Tibial nerve (tissue), 4 donors: ENCODE data around the gene CCL11.

ENCODE experiments used
- CTCF ChIP-seq, 5 experiments: fragments of 200-600 bp in 3 of 5; fragments of 450-650 bp in 2 of 5; sonication (generic) in 3 of 5; IDR thresholded peaks; one replicate each; pipeline ENCODE4 v1.5.1; 2016 to 2019; ENCODE audit warnings: antibody characterized with exemption in 5 of 5, mild to moderate bottlenecking in 3 of 5, moderate library complexity in 2 of 5
- EP300 ChIP-seq, 2 donors: sonication (generic); formaldehyde crosslinking; IDR thresholded peaks; one replicate each; pipeline ENCODE4 v1.6.1; 2017; ENCODE audit warnings: antibody characterized with exemption in 2 of 2, mild to moderate bottlenecking in 1 of 2
- POLR2A ChIP-seq, 2 donors: fragments of 450-650 bp; IDR thresholded peaks; one replicate each; pipeline ENCODE4 v1.6.1; 2017; ENCODE audit warnings: antibody characterized with exemption in 2 of 2, mild to moderate bottlenecking in 2 of 2, moderate library complexity in 2 of 2

DNA sequence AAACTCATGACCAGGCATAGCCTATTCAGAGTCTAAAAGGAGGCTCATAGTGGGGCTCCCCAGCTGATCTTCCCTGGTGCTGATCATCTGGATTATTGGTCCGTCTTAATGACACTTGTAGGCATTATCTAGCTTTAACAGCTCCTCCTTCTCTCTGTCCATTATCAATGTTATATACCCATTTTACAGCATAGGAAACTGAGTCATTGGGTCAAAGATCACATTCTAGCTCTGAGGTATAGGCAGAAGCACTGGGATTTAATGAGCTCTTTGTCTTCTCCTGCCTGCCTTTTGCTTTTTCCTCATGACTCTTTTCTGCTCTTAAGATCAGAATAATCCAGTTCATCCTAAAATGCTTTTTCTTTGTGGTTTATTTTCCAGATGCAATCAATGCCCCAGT lies 29.7 kb upstream of the CCL11 start:
- no peak for TF ChIP-seq CTCF (IDR thresholded peaks at IDR 0.05)
- TF ChIP-seq POLR2A (IDR thresholded peaks at IDR 0.05): no peak
- no peak for TF ChIP-seq EP300 (IDR thresholded peaks at IDR 0.05)
